ENCODE results near the gene SPATA22. TPM values are rescaled to one million over a fixed set of nuclear protein-coding genes. Genes with fewer than 3 reads are reported as not detected.

Gene SPATA22
- total and polyA plus RNA-seq, 2 experiments from 2014 or later, result not detected

DNA sequence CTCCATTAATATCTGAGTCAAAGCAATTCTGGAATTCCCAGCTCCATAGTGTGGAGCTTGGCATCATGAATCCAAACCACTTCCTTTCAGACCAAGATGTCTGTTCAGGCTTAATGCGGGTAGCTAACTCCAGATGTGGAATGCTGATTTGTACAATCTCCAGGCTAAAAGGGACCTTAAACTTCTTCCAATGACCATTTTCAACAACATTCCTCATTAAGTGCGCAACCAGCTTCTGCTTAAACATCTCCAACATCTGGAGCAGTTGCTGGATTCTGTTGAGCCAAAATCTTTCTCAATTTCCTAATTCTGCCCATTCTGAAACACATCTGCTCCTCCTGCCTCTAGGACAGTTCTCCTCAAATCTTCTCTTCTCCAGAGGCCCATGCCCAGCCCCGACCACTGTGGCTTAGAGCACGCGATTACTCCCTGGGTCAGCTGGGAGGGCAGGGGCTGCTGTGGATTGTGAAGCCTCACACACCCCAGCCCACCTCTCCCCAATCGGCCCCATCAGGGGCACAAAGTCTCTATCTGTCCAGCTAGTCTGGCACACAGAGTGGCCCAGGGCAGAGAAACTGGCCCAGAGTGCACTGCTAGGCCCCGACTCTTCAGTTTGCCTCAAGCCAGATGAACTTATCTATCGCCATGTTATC, 40.4 kb upstream of the SPATA22 start:
- H4K20me1 ChIP-seq (replicated peaks; ENCODE audit: insufficient read depth), result no peaks in the 10 kb centered on the region
- H3F3A ChIP-seq (replicated peaks; ENCODE audit: low read depth), result no peaks in the 10 kb centered on the region
- Mint-ChIP-seq H3K4me3 (no peak overlapping the region), H3K4me1 (peaks cover 36% of the 10 kb centered on the region), H3K36me3 (ENCODE audit: low read depth) (no peaks in the 10 kb centered on the region), H3K9me3 (peaks cover 6% of the 10 kb centered on the region; the same call in 2 of the 3 replicates), H3K27ac (no peak overlapping the region), H3K27me3 (ENCODE audit: insufficient read depth, low read depth, poor library complexity) (peaks cover 31% of the 10 kb centered on the region)
- no peak overlapping the region for H3K4me3 ChIP-seq
- no peak overlapping the region for H3K4me2 ChIP-seq
- no peak overlapping the region for H3K27ac ChIP-seq (ENCODE audit: low read depth)
- ATAC-seq (no peak), DNase-seq (ENCODE audit: low spot score) (no peak)
- H3K79me2 ChIP-seq (replicated peaks; ENCODE audit: insufficient read depth), result no peaks in the 10 kb centered on the region
- H3K36me3 ChIP-seq (ENCODE audit: insufficient read depth), result no peaks in the 10 kb centered on the region; the same call in 1 of the 2 replicates
- TF ChIP-seq EZH2phosphoT487 (IDR thresholded peaks at IDR 0.05; ENCODE audit: unreplicated experiment) (no peak), POLR2AphosphoS5 (IDR thresholded peaks at IDR 0.05; ENCODE audit: low read depth) (no peak), ZNF114 (CRISPR knock-in tag; IDR thresholded peaks at IDR 0.05) (no peak), ZNF331 (CRISPR knock-in tag; IDR thresholded peaks at IDR 0.05; ENCODE audit: low read depth) (no peak), EZH2 (IDR thresholded peaks at IDR 0.05; ENCODE audit: low read depth, unreplicated experiment) (no peak), CREB1 (CRISPR knock-in tag; IDR thresholded peaks at IDR 0.05; ENCODE audit: low read depth) (no peak), NANOG (IDR thresholded peaks at IDR 0.05; ENCODE audit: borderline replicate concordance) (no peak), STAT1 (IDR thresholded peaks at IDR 0.05; ENCODE audit: unreplicated experiment) (no peak), JUNB (IDR thresholded peaks at IDR 0.05; ENCODE audit: unreplicated experiment) (no peak)
- TF ChIP-seq, protein P1, sequence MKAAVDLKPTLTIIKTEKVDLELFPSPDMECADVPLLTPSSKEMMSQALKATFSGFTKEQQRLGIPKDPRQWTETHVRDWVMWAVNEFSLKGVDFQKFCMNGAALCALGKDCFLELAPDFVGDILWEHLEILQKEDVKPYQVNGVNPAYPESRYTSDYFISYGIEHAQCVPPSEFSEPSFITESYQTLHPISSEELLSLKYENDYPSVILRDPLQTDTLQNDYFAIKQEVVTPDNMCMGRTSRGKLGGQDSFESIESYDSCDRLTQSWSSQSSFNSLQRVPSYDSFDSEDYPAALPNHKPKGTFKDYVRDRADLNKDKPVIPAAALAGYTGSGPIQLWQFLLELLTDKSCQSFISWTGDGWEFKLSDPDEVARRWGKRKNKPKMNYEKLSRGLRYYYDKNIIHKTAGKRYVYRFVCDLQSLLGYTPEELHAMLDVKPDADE (IDR thresholded peaks at IDR 0.05), result no peak
- TF ChIP-seq, protein P2, sequence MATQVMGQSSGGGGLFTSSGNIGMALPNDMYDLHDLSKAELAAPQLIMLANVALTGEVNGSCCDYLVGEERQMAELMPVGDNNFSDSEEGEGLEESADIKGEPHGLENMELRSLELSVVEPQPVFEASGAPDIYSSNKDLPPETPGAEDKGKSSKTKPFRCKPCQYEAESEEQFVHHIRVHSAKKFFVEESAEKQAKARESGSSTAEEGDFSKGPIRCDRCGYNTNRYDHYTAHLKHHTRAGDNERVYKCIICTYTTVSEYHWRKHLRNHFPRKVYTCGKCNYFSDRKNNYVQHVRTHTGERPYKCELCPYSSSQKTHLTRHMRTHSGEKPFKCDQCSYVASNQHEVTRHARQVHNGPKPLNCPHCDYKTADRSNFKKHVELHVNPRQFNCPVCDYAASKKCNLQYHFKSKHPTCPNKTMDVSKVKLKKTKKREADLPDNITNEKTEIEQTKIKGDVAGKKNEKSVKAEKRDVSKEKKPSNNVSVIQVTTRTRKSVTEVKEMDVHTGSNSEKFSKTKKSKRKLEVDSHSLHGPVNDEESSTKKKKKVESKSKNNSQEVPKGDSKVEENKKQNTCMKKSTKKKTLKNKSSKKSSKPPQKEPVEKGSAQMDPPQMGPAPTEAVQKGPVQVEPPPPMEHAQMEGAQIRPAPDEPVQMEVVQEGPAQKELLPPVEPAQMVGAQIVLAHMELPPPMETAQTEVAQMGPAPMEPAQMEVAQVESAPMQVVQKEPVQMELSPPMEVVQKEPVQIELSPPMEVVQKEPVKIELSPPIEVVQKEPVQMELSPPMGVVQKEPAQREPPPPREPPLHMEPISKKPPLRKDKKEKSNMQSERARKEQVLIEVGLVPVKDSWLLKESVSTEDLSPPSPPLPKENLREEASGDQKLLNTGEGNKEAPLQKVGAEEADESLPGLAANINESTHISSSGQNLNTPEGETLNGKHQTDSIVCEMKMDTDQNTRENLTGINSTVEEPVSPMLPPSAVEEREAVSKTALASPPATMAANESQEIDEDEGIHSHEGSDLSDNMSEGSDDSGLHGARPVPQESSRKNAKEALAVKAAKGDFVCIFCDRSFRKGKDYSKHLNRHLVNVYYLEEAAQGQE (IDR thresholded peaks at IDR 0.05; ENCODE audit: unreplicated experiment), result no peak
- TF ChIP-seq, protein P3, sequence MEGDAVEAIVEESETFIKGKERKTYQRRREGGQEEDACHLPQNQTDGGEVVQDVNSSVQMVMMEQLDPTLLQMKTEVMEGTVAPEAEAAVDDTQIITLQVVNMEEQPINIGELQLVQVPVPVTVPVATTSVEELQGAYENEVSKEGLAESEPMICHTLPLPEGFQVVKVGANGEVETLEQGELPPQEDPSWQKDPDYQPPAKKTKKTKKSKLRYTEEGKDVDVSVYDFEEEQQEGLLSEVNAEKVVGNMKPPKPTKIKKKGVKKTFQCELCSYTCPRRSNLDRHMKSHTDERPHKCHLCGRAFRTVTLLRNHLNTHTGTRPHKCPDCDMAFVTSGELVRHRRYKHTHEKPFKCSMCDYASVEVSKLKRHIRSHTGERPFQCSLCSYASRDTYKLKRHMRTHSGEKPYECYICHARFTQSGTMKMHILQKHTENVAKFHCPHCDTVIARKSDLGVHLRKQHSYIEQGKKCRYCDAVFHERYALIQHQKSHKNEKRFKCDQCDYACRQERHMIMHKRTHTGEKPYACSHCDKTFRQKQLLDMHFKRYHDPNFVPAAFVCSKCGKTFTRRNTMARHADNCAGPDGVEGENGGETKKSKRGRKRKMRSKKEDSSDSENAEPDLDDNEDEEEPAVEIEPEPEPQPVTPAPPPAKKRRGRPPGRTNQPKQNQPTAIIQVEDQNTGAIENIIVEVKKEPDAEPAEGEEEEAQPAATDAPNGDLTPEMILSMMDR (conservative IDR thresholded peaks at IDR 0.05; ENCODE audit: low read depth in 2 of 2), result no peak
- TF ChIP-seq, protein P4, sequence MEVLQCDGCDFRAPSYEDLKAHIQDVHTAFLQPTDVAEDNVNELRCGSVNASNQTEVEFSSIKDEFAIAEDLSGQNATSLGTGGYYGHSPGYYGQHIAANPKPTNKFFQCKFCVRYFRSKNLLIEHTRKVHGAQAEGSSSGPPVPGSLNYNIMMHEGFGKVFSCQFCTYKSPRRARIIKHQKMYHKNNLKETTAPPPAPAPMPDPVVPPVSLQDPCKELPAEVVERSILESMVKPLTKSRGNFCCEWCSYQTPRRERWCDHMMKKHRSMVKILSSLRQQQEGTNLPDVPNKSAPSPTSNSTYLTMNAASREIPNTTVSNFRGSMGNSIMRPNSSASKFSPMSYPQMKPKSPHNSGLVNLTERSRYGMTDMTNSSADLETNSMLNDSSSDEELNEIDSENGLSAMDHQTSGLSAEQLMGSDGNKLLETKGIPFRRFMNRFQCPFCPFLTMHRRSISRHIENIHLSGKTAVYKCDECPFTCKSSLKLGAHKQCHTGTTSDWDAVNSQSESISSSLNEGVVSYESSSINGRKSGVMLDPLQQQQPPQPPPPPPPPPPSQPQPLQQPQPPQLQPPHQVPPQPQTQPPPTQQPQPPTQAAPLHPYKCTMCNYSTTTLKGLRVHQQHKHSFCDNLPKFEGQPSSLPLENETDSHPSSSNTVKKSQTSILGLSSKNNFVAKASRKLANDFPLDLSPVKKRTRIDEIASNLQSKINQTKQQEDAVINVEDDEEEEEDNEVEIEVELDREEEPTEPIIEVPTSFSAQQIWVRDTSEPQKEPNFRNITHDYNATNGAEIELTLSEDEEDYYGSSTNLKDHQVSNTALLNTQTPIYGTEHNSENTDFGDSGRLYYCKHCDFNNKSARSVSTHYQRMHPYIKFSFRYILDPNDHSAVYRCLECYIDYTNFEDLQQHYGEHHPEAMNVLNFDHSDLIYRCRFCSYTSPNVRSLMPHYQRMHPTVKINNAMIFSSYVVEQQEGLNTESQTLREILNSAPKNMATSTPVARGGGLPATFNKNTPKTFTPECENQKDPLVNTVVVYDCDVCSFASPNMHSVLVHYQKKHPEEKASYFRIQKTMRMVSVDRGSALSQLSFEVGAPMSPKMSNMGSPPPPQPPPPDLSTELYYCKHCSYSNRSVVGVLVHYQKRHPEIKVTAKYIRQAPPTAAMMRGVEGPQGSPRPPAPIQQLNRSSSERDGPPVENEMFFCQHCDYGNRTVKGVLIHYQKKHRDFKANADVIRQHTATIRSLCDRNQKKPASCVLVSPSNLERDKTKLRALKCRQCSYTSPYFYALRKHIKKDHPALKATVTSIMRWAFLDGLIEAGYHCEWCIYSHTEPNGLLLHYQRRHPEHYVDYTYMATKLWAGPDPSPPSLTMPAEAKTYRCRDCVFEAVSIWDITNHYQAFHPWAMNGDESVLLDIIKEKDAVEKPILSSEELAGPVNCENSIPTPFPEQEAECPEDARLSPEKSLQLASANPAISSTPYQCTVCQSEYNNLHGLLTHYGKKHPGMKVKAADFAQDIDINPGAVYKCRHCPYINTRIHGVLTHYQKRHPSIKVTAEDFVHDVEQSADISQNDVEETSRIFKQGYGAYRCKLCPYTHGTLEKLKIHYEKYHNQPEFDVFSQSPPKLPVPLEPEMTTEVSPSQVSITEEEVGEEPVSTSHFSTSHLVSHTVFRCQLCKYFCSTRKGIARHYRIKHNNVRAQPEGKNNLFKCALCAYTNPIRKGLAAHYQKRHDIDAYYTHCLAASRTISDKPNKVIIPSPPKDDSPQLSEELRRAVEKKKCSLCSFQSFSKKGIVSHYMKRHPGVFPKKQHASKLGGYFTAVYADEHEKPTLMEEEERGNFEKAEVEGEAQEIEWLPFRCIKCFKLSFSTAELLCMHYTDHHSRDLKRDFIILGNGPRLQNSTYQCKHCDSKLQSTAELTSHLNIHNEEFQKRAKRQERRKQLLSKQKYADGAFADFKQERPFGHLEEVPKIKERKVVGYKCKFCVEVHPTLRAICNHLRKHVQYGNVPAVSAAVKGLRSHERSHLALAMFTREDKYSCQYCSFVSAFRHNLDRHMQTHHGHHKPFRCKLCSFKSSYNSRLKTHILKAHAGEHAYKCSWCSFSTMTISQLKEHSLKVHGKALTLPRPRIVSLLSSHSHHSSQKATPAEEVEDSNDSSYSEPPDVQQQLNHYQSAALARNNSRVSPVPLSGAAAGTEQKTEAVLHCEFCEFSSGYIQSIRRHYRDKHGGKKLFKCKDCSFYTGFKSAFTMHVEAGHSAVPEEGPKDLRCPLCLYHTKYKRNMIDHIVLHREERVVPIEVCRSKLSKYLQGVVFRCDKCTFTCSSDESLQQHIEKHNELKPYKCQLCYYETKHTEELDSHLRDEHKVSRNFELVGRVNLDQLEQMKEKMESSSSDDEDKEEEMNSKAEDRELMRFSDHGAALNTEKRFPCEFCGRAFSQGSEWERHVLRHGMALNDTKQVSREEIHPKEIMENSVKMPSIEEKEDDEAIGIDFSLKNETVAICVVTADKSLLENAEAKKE (CRISPR knock-in tag; IDR thresholded peaks at IDR 0.05), result no peak
- H3K27me3 ChIP-seq (ENCODE audit: insufficient read depth), result no peaks in the 10 kb centered on the region
- H3K4me1 ChIP-seq (ENCODE audit: insufficient read depth), result peaks cover 28% of the 10 kb centered on the region
- peaks cover 12% of the 10 kb centered on the region for H3K9me2 ChIP-seq (ENCODE audit: insufficient read depth)
- peak overlapping the region; percentile 93; the same call in 1 of the 2 replicates for H2AFZ ChIP-seq

All from GM23338 (cell line).